Measurements from ENCODE around the gene ZNF148. TPM values are rescaled to one million over a fixed set of nuclear protein-coding genes. Genes with fewer than 3 reads are reported as not detected.

ZNF148 gene
- total and polyA plus RNA-seq, 2 of the 4 experiments (the other 2 are of a cell fraction), result 9.4 to 65.2 TPM

GRCh38 chr3:125203731-125204130, 171.4 kb downstream of the ZNF148 start:
- H3K36me3 ChIP-seq (ENCODE audit: control insufficient read depth, insufficient read depth, low read length), result no peaks in the 10 kb centered on the region
- H3K27me3 ChIP-seq (ENCODE audit: control insufficient read depth, insufficient read depth, low read length), result 0 out of 2 replicates have a peak, but pooled peaks cover 2% of the 10 kb centered on the region
- no peak overlapping the region for H2BK20ac ChIP-seq (ENCODE audit: low read depth, low read length)
- no peak overlapping the region for H2BK120ac ChIP-seq (ENCODE audit: low read depth, low read length)
- no peak overlapping the region for H2BK5ac ChIP-seq (ENCODE audit: low read depth, low read length, poor library complexity, severe bottlenecking)
- H3K9ac ChIP-seq (ENCODE audit: low read depth, low read length), result no peak overlapping the region
- no peak overlapping the region for H3K18ac ChIP-seq (ENCODE audit: low read depth, low read length)
- H3K23ac ChIP-seq (ENCODE audit: low read depth, low read length), result no peak overlapping the region
- H3K4me2 ChIP-seq (ENCODE audit: low read depth, low read length), result no peak overlapping the region
- no peaks in the 10 kb centered on the region for H3K9me3 ChIP-seq (ENCODE audit: control insufficient read depth, insufficient read depth, low read length)
- H3K9me1 ChIP-seq (ENCODE audit: insufficient read depth, low read length), result no peaks in the 10 kb centered on the region
- no peak overlapping the region for H3K4me3 ChIP-seq (ENCODE audit: insufficient read depth, low read depth, low read length)
- ChIA-PET CTCF (no interaction called here), POLR2A (ENCODE audit: unreplicated experiment) (no interaction called here)
- H3K14ac ChIP-seq (replicated peaks; ENCODE audit: low read depth, low read length), result no peak overlapping the region
- no peak overlapping the region for H4K91ac ChIP-seq (ENCODE audit: insufficient read depth, low read depth, low read length)
- H3K56ac ChIP-seq (ENCODE audit: extremely low read depth, insufficient read depth, low read length), result no peak overlapping the region
- no peaks in the 10 kb centered on the region for H3K4me1 ChIP-seq (ENCODE audit: control insufficient read depth, insufficient read depth, low read length)
- ATAC-seq (ENCODE audit: low read depth) (no peak), DNase-seq (no peak)
- TF ChIP-seq RCOR1 (IDR thresholded peaks at IDR 0.05; ENCODE audit: insufficient replicate concordance, low read length) (no peak), CEBPB (IDR thresholded peaks at IDR 0.05; ENCODE audit: low read depth, low read length) (no peak), USF2 (IDR thresholded peaks at IDR 0.05; ENCODE audit: low read depth, low read length) (no peak), FOS (IDR thresholded peaks at IDR 0.05; ENCODE audit: low read depth, low read length) (no peak), MAFK (IDR thresholded peaks at IDR 0.05; ENCODE audit: low read depth, low read length) (no peak), BHLHE40 (IDR thresholded peaks at IDR 0.05; ENCODE audit: low read depth, low read length) (no peak), MXI1 (IDR thresholded peaks at IDR 0.05; ENCODE audit: borderline replicate concordance, low read depth, low read length) (no peak)
- TF ChIP-seq, protein P1, sequence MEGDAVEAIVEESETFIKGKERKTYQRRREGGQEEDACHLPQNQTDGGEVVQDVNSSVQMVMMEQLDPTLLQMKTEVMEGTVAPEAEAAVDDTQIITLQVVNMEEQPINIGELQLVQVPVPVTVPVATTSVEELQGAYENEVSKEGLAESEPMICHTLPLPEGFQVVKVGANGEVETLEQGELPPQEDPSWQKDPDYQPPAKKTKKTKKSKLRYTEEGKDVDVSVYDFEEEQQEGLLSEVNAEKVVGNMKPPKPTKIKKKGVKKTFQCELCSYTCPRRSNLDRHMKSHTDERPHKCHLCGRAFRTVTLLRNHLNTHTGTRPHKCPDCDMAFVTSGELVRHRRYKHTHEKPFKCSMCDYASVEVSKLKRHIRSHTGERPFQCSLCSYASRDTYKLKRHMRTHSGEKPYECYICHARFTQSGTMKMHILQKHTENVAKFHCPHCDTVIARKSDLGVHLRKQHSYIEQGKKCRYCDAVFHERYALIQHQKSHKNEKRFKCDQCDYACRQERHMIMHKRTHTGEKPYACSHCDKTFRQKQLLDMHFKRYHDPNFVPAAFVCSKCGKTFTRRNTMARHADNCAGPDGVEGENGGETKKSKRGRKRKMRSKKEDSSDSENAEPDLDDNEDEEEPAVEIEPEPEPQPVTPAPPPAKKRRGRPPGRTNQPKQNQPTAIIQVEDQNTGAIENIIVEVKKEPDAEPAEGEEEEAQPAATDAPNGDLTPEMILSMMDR (conservative IDR thresholded peaks at IDR 0.05; ENCODE audit: low read depth, low read length), result no peak
- H4K20me1 ChIP-seq (ENCODE audit: insufficient read depth, low read length), result no peaks in the 10 kb centered on the region
- dilution Hi-C loops (cut with HindIII; ENCODE audit: low sequenced_read_pairs, unreplicated experiment), result no loop called here
- H2BK15ac ChIP-seq (ENCODE audit: low read depth, low read length), result no peak overlapping the region
- no peak overlapping the region for H2AK9ac ChIP-seq (replicated peaks; ENCODE audit: low read depth, low read length, poor library complexity)
- no peak overlapping the region for H3K4ac ChIP-seq (ENCODE audit: low read depth, low read length)
- H4K8ac ChIP-seq (ENCODE audit: low read depth in 2 of 2, low read length in 2 of 2), result no peak overlapping the region
- H2AFZ ChIP-seq (replicated peaks; ENCODE audit: low read length, poor library complexity), result no peak overlapping the region
- in situ Hi-C loops (cut with MboI; ENCODE audit: low sequenced_read_pairs), result no loop called here
- intact Hi-C loops (cut with micrococcal nuclease), result no loop called here
- no TSS peak for BruUV-seq (replicated peaks)
- no peak overlapping the region for H2AK5ac ChIP-seq (ENCODE audit: low read depth, low read length)
- H3K27ac ChIP-seq (ENCODE audit: insufficient read depth, low read length), result no peak overlapping the region
- H4K5ac ChIP-seq (ENCODE audit: low read depth, low read length), result no peak overlapping the region
- no peaks in the 10 kb centered on the region for H3K79me1 ChIP-seq (ENCODE audit: low read depth in 1 of 2, low read length in 2 of 2)

Measured in IMR-90 (cell line).